ENCODE measurements around the gene BHLHE40. TPM values are rescaled to one million over a fixed set of nuclear protein-coding genes. Genes with fewer than 3 reads are reported as not detected.

Gene BHLHE40
- total RNA-seq, 1 experiment from 2014 or later: 81.6 TPM

DNA sequence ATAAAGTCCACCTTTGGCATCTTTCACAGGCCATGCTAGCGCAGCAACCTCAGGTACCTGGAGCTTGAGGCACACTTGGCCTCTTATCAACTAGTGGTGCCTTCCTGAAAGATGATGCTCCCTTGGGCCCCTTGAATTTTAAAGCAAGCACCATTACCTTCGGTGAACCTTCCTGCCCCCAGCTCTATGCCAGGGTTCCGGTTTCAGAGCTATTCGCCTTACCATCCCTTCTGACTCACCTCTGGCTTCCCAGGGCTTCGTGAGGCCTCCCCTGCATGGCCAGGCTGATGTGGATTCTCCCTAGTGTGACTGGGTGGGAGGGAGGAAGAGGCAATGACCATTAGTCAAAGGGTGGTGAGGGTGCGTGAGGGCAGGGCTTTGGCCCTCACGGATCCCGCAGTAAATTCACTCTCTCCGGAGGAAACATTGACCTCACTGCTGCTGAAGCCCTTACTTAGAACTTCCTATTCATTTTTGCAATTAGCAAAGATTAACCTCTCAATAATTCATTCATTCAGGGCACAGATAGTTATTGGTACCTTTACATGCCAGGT, 16.3 kb downstream of the BHLHE40 start:
- Histone ChIP-seq H3K4me3 (replicated peaks in 1 of 2; ENCODE audit: low read depth in 1 of 2, low read length in 2 of 2) (peak overlapping the region in 1 of 2 experiments; percentile 14; a peak in 1 of 4 replicates), H3K27me3 (ENCODE audit: insufficient read depth, low read length) (no peaks in the 10 kb centered on the region), H3K9me3 (ENCODE audit: control insufficient read depth in 1 of 2, insufficient read depth in 1 of 2, low read depth in 1 of 2, low read length in 2 of 2) (no peaks in the 10 kb centered on the region), H3K4me1 (ENCODE audit: control insufficient read depth in 1 of 2, insufficient read depth in 2 of 2, low read length in 2 of 2) (peaks cover 37 to 66% of the 10 kb centered on the region in 2 experiments), H3K4me2 (ENCODE audit: low read length) (peak overlapping the region; percentile 75), H3K9ac (ENCODE audit: low read length) (peak overlapping the region; percentile 83), H3K9me2 (ENCODE audit: insufficient read depth) (no peaks in the 10 kb centered on the region), H3K79me2 (ENCODE audit: insufficient read depth, low read length) (no peaks in the 10 kb centered on the region), H3K36me3 (ENCODE audit: control insufficient read depth in 1 of 2, insufficient read depth in 2 of 2, low read length in 2 of 2) (no peaks in the 10 kb centered on the region), H2AFZ (ENCODE audit: low read depth, low read length, poor library complexity, severe bottlenecking) (no peak overlapping the region), H4K20me1 (ENCODE audit: insufficient read depth) (no peaks in the 10 kb centered on the region), H3K27ac (ENCODE audit: low read depth, low read length) (peak overlapping the region; percentile 85)
- ChIA-PET RAD21 (ENCODE audit: low non-redundant PET in 1 of 2, low total read pairs in 2 of 2, uncharacterized antibody in 2 of 2, unreplicated experiment in 2 of 2) (no interaction called here), CTCF (interaction anchor here (0.9 to 1.6 kb wide), 4 partner anchors 10 to 19 kb away, joined by 3 to 9 read pairs (median 3); partner anchors contain the start of gene BHLHE40), POLR2A (interaction anchor here (1.1 to 3.6 kb wide), 8 partner anchors 9 to 284 kb away, joined by 5 to 27 read pairs (median 12); partner anchors contain the start of gene BHLHE40)
- peak; percentile 86 for DNase-seq (ENCODE audit: low read depth, low spot score)
- no peak for TF ChIP-seq TCF7L2 (IDR thresholded peaks at IDR 0.05; ENCODE audit: borderline replicate concordance, extremely low read depth, insufficient read depth, insufficient read length)
- TF ChIP-seq, protein P1, sequence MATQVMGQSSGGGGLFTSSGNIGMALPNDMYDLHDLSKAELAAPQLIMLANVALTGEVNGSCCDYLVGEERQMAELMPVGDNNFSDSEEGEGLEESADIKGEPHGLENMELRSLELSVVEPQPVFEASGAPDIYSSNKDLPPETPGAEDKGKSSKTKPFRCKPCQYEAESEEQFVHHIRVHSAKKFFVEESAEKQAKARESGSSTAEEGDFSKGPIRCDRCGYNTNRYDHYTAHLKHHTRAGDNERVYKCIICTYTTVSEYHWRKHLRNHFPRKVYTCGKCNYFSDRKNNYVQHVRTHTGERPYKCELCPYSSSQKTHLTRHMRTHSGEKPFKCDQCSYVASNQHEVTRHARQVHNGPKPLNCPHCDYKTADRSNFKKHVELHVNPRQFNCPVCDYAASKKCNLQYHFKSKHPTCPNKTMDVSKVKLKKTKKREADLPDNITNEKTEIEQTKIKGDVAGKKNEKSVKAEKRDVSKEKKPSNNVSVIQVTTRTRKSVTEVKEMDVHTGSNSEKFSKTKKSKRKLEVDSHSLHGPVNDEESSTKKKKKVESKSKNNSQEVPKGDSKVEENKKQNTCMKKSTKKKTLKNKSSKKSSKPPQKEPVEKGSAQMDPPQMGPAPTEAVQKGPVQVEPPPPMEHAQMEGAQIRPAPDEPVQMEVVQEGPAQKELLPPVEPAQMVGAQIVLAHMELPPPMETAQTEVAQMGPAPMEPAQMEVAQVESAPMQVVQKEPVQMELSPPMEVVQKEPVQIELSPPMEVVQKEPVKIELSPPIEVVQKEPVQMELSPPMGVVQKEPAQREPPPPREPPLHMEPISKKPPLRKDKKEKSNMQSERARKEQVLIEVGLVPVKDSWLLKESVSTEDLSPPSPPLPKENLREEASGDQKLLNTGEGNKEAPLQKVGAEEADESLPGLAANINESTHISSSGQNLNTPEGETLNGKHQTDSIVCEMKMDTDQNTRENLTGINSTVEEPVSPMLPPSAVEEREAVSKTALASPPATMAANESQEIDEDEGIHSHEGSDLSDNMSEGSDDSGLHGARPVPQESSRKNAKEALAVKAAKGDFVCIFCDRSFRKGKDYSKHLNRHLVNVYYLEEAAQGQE (IDR thresholded peaks at IDR 0.05; ENCODE audit: low read depth): no peak
- peak; percentile 18; the same call in 1 of the 2 replicates for TF ChIP-seq ZFX (IDR thresholded peaks at IDR 0.05)
- TF ChIP-seq POLR2A (IDR thresholded peaks at IDR 0.05; ENCODE audit: borderline replicate concordance, extremely low read depth, insufficient read depth, insufficient read length): no peak
- TF ChIP-seq POLR2AphosphoS5 (IDR thresholded peaks at IDR 0.05; ENCODE audit: low read depth, low read length): peak; percentile 33
- TF ChIP-seq YY1 (IDR thresholded peaks at IDR 0.05; ENCODE audit: extremely low read depth, insufficient replicate concordance, low read depth, low read length): no peak
- TF ChIP-seq, protein P2, sequence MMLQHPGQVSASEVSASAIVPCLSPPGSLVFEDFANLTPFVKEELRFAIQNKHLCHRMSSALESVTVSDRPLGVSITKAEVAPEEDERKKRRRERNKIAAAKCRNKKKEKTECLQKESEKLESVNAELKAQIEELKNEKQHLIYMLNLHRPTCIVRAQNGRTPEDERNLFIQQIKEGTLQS (IDR thresholded peaks at IDR 0.05): no peak
- no peak for TF ChIP-seq ELF1 (IDR thresholded peaks at IDR 0.05; ENCODE audit: borderline replicate concordance, low read depth)
- TF ChIP-seq FOSL1 (IDR thresholded peaks at IDR 0.05; ENCODE audit: low read depth): no peak
- no peak for TF ChIP-seq SIN3A (IDR thresholded peaks at IDR 0.05; ENCODE audit: low read depth)
- no peak for TF ChIP-seq CEBPB (IDR thresholded peaks at IDR 0.05; ENCODE audit: low read depth)
- TF ChIP-seq, protein P3, sequence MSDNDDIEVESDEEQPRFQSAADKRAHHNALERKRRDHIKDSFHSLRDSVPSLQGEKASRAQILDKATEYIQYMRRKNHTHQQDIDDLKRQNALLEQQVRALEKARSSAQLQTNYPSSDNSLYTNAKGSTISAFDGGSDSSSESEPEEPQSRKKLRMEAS (IDR thresholded peaks at IDR 0.05): no peak
- TF ChIP-seq, protein P4, sequence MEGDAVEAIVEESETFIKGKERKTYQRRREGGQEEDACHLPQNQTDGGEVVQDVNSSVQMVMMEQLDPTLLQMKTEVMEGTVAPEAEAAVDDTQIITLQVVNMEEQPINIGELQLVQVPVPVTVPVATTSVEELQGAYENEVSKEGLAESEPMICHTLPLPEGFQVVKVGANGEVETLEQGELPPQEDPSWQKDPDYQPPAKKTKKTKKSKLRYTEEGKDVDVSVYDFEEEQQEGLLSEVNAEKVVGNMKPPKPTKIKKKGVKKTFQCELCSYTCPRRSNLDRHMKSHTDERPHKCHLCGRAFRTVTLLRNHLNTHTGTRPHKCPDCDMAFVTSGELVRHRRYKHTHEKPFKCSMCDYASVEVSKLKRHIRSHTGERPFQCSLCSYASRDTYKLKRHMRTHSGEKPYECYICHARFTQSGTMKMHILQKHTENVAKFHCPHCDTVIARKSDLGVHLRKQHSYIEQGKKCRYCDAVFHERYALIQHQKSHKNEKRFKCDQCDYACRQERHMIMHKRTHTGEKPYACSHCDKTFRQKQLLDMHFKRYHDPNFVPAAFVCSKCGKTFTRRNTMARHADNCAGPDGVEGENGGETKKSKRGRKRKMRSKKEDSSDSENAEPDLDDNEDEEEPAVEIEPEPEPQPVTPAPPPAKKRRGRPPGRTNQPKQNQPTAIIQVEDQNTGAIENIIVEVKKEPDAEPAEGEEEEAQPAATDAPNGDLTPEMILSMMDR (IDR thresholded peaks at IDR 0.05 in 2 of 3, conservative IDR thresholded peaks at IDR 0.05 in 1 of 3; ENCODE audit: borderline replicate concordance in 1 of 3, insufficient read depth in 1 of 3, low read depth in 2 of 3, low read length in 2 of 3): no peak
- no peak for TF ChIP-seq ZNF274 (IDR thresholded peaks at IDR 0.05; ENCODE audit: low read depth, low read length)
- TF ChIP-seq SRF (IDR thresholded peaks at IDR 0.05; ENCODE audit: low read depth): no peak
- no peak for TF ChIP-seq SP1 (IDR thresholded peaks at IDR 0.05; ENCODE audit: low read depth)
- BruUV-seq (replicated peaks): TSS peak; percentile 87
- intact Hi-C loops (cut with micrococcal nuclease): no loop called here
- ATAC-seq: peak; percentile 68

Data from HCT116 (cell line).